ENCODE data around the gene PSAPL1. TPM values are rescaled to one million over a fixed set of nuclear protein-coding genes. Genes with fewer than 3 reads are reported as not detected.

Gene PSAPL1
- total RNA-seq, 1 experiment from 2014 or later = not detected

GRCh38 chr4:7423391-7423790, 11.3 kb downstream of the PSAPL1 start:
- no peak for DNase-seq (ENCODE audit: unreplicated experiment)
- H3K4me3 Mint-ChIP-seq (ENCODE audit: unreplicated experiment) = no peak overlapping the region
- intact Hi-C loops (cut with micrococcal nuclease) = no loop called here
- H3K36me3 Mint-ChIP-seq (ENCODE audit: insufficient read depth, unreplicated experiment) = no peaks in the 10 kb centered on the region
- H3K4me1 Mint-ChIP-seq (ENCODE audit: insufficient read depth, unreplicated experiment) = no peaks in the 10 kb centered on the region
- H3K27me3 Mint-ChIP-seq (ENCODE audit: insufficient read depth, unreplicated experiment) = no peaks in the 10 kb centered on the region
- no peaks in the 10 kb centered on the region for H3K9me3 Mint-ChIP-seq (ENCODE audit: unreplicated experiment)
- ChIA-PET POLR2A (no interaction called here), CTCF (interaction anchor here (0.7 to 1.1 kb wide), 2 partner anchors 26 to 46 kb away, joined by 3 read pairs; no protein-coding TSS in a partner anchor)
- no peak overlapping the region for H3K27ac Mint-ChIP-seq (ENCODE audit: low read depth, unreplicated experiment)
- BruUV-seq (replicated peaks) = no TSS peak
- TF ChIP-seq, protein P1, sequence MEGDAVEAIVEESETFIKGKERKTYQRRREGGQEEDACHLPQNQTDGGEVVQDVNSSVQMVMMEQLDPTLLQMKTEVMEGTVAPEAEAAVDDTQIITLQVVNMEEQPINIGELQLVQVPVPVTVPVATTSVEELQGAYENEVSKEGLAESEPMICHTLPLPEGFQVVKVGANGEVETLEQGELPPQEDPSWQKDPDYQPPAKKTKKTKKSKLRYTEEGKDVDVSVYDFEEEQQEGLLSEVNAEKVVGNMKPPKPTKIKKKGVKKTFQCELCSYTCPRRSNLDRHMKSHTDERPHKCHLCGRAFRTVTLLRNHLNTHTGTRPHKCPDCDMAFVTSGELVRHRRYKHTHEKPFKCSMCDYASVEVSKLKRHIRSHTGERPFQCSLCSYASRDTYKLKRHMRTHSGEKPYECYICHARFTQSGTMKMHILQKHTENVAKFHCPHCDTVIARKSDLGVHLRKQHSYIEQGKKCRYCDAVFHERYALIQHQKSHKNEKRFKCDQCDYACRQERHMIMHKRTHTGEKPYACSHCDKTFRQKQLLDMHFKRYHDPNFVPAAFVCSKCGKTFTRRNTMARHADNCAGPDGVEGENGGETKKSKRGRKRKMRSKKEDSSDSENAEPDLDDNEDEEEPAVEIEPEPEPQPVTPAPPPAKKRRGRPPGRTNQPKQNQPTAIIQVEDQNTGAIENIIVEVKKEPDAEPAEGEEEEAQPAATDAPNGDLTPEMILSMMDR (IDR thresholded peaks at IDR 0.05; ENCODE audit: unreplicated experiment) = no peak

DNA sequence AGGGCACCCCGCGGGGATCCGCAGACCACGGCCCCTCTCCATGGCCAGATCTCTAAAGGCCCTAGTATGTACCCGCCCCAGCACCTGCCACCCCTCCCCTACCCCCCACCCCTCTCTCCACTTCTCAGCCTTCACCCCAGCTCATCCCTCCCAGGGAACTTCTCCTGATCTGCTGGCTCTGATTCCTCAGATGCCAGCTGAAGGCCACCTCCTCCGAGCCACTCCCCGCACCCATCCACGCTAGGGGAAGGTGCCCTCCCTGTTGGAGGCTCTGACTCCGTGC, 11.9 kb downstream of the PSAPL1 start:
- no TSS peak for BruUV-seq (replicated peaks)
- intact Hi-C loops (cut with micrococcal nuclease) = no loop called here
- Mint-ChIP-seq H3K4me3 (ENCODE audit: unreplicated experiment) (no peak overlapping the region), H3K4me1 (ENCODE audit: insufficient read depth, unreplicated experiment) (no peaks in the 10 kb centered on the region), H3K9me3 (ENCODE audit: unreplicated experiment) (no peaks in the 10 kb centered on the region), H3K27ac (ENCODE audit: low read depth, unreplicated experiment) (no peak overlapping the region), H3K27me3 (ENCODE audit: insufficient read depth, unreplicated experiment) (no peaks in the 10 kb centered on the region), H3K36me3 (ENCODE audit: insufficient read depth, unreplicated experiment) (no peaks in the 10 kb centered on the region)
- TF ChIP-seq, protein P1 (IDR thresholded peaks at IDR 0.05; ENCODE audit: unreplicated experiment) = no peak
- CTCF ChIA-PET = no interaction called here
- POLR2A ChIA-PET = no interaction called here
- no peak for DNase-seq (ENCODE audit: unreplicated experiment)

DNA sequence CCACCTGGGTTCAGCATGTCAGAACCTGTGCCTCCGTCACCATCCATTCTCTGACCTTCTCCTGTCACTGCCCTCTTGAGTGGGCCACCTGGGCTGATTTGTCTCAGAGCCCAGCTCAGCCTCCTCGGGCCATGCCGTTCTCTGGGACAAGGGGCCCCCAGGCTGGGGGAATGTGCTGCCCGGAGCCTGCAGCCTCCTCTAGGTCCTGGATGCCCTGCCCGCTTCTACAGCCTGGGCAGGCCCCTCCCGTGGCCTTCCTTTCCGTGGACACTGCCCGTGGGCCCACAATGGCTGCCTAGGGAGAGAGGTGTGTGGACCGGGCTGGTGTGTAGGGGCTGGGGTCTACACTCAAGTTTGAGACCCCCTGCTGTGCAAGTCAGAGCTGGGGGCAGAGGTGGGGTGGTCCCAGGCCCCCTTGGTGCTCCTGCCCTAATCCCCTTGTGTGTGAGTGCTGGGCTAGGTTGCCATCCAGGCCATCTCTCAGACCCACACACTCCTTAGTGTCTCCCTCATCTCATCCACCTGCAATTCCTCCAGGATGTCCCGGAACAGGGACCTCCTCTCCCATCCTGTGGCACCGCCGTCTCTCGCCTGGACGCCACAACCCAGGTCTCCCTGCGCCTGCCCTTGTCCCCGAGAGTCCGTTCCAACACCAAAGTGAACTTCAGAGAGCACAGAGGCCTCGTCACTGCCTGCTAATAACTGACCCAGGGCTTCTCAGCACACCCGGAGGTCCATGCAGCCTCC, 12.4 kb downstream of the PSAPL1 start:
- CTCF ChIA-PET = interaction anchor here (0.6 kb wide), 1 partner anchor 117 kb away, joined by 3 read pairs; no protein-coding TSS in a partner anchor
- no peak for DNase-seq (ENCODE audit: unreplicated experiment)
- no peaks in the 10 kb centered on the region for H3K36me3 Mint-ChIP-seq (ENCODE audit: insufficient read depth, unreplicated experiment)
- no peak overlapping the region for H3K27ac Mint-ChIP-seq (ENCODE audit: low read depth, unreplicated experiment)
- H3K9me3 Mint-ChIP-seq (ENCODE audit: unreplicated experiment) = no peaks in the 10 kb centered on the region
- intact Hi-C loops (cut with micrococcal nuclease) = no loop called here
- H3K4me1 Mint-ChIP-seq (ENCODE audit: insufficient read depth, unreplicated experiment) = no peaks in the 10 kb centered on the region
- TF ChIP-seq, protein P1 (IDR thresholded peaks at IDR 0.05; ENCODE audit: unreplicated experiment) = no peak
- H3K27me3 Mint-ChIP-seq (ENCODE audit: insufficient read depth, unreplicated experiment) = no peaks in the 10 kb centered on the region
- no peak overlapping the region for H3K4me3 Mint-ChIP-seq (ENCODE audit: unreplicated experiment)
- BruUV-seq (replicated peaks) = no TSS peak
- POLR2A ChIA-PET = no interaction called here

DNA sequence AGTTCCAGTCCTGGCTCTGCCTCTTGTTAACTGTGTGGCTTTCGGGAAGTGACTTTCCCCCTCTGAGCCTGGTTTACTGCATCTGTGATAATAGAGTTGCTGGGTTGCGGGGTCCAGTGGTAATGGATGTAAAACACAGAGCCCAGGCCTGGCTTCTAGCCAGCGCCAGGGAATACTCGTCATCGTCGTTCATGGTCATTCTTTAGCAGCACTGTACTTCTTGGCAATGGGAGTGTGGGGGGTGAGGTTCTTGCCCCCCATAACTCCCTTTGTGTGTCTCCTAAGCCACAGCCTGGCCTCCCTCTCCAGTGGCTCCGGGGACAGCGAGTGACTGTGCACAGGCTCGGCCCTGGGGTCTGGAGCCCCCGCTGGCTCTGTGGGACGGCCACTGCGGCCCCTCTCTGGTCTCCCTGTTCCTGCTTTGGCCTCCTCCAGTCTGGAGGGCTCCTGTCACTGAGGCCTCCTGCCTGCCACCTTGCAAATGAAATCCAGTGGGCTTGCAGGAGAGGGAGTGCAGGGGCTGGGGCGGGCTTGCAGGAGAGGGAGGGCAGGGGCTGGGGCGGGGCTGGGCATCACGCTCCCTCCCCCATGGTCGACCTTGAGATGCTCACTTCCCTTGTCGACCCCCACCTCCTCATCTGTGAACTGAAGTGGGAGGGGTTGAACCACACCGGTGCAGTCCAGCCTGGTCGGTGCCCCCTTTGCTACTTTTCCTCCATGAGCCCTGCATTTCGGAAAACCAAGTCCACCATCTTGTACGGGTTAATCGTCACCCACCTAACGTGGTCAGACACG, 13.2 kb downstream of the PSAPL1 start:
- Mint-ChIP-seq H3K4me1 (ENCODE audit: insufficient read depth, unreplicated experiment) (no peaks in the 10 kb centered on the region), H3K4me3 (ENCODE audit: unreplicated experiment) (no peak overlapping the region), H3K9me3 (ENCODE audit: unreplicated experiment) (no peaks in the 10 kb centered on the region), H3K36me3 (ENCODE audit: insufficient read depth, unreplicated experiment) (no peaks in the 10 kb centered on the region), H3K27ac (ENCODE audit: low read depth, unreplicated experiment) (no peak overlapping the region), H3K27me3 (ENCODE audit: insufficient read depth, unreplicated experiment) (no peaks in the 10 kb centered on the region)
- intact Hi-C loops (cut with micrococcal nuclease) = no loop called here
- ChIA-PET CTCF (interaction anchor here (0.6 kb wide), 1 partner anchor 58 kb away, joined by 4 read pairs; no protein-coding TSS in a partner anchor), POLR2A (no interaction called here)
- DNase-seq (ENCODE audit: unreplicated experiment) = no peak
- no TSS peak for BruUV-seq (replicated peaks)
- TF ChIP-seq, protein P1 (IDR thresholded peaks at IDR 0.05; ENCODE audit: unreplicated experiment) = no peak
